Stimulated activated naive CD8-positive, alpha-beta T cell treated with anti-CD3 and anti-CD28 coated beads, Interleukin-15, Interleukin-2, amounts not matched to agents 100 ng/mL and 50 ng/mL, for 24 hours (primary cell): ENCODE results near the gene TENM4.
"Not testable (repeated sequence)": the region's sequence is repeated elsewhere in the genome, so short reads cannot be mapped to it uniquely, and the experiment has no call there.

Experiments
- H3K27ac Mint-ChIP-seq: one replicate; pipeline ENCODE4 v1.8.0; 2021; ENCODE audit warnings: mild to moderate bottlenecking, mixed read lengths
- H3K27me3 Mint-ChIP-seq: one replicate; pipeline ENCODE4 v1.8.0; 2021; ENCODE audit warnings: mixed read lengths
- H3K36me3 Mint-ChIP-seq: one replicate; pipeline ENCODE4 v1.8.0; 2021; ENCODE audit warnings: low read depth, mixed read lengths
- H3K4me1 Mint-ChIP-seq: one replicate; pipeline ENCODE4 v1.8.0; 2021; ENCODE audit warnings: low read depth, mixed read lengths
- H3K4me3 Mint-ChIP-seq: one replicate; pipeline ENCODE4 v1.8.0; 2021; ENCODE audit warnings: mild to moderate bottlenecking, mixed read lengths
- H3K9me3 Mint-ChIP-seq: one replicate; pipeline ENCODE4 v1.8.0; 2021; ENCODE audit warnings: mixed read lengths

The TENM4 gene

GRCh38 chr11:78830277-78830819 lies 610.5 kb downstream of the TENM4 start:
- Mint-ChIP-seq H3K4me3 (no peak overlapping the region), H3K9me3 (no peaks in the 10 kb centered on the region)

GRCh38 chr11:78829146-78829545 lies 611.7 kb downstream of the TENM4 start:
- no peaks in the 10 kb centered on the region for H3K4me1 Mint-ChIP-seq
- H3K27me3 Mint-ChIP-seq = peaks cover 8% of the 10 kb centered on the region
- H3K4me3 Mint-ChIP-seq = no peak overlapping the region
- H3K36me3 Mint-ChIP-seq = no peaks in the 10 kb centered on the region
- H3K9me3 Mint-ChIP-seq = no peaks in the 10 kb centered on the region
- no peak overlapping the region for H3K27ac Mint-ChIP-seq

More at GRCh38 chr11:78830277-78830819, 610.5 kb downstream of the TENM4 start:
- Mint-ChIP-seq H3K27me3 (peaks cover 11% of the 10 kb centered on the region), H3K4me1 (no peaks in the 10 kb centered on the region), H3K36me3 (no peaks in the 10 kb centered on the region), H3K27ac (no peak overlapping the region)

GRCh38 chr11:78828676-78829075 lies 612.2 kb downstream of the TENM4 start:
- H3K36me3 Mint-ChIP-seq = no peaks in the 10 kb centered on the region
- H3K9me3 Mint-ChIP-seq = no peaks in the 10 kb centered on the region
- no peak overlapping the region for H3K4me3 Mint-ChIP-seq
- no peak overlapping the region for H3K27ac Mint-ChIP-seq
- H3K4me1 Mint-ChIP-seq = no peaks in the 10 kb centered on the region
- H3K27me3 Mint-ChIP-seq = peaks cover 6% of the 10 kb centered on the region

- not testable (repeated sequence) for H3K4me3 Mint-ChIP-seq, H3K4me1 Mint-ChIP-seq, H3K36me3 Mint-ChIP-seq, H3K27me3 Mint-ChIP-seq, H3K27ac Mint-ChIP-seq, H3K9me3 Mint-ChIP-seq
Measured at GRCh38 chr11:78827291-78827690, 613.5 kb downstream of the TENM4 start.

GRCh38 chr11:78825591-78826020 lies 615.2 kb downstream of the TENM4 start:
- Mint-ChIP-seq H3K27me3 (peaks cover 6% of the 10 kb centered on the region), H3K27ac (no peak overlapping the region), H3K4me1 (no peaks in the 10 kb centered on the region), H3K36me3 (no peaks in the 10 kb centered on the region), H3K4me3 (no peak overlapping the region), H3K9me3 (no peaks in the 10 kb centered on the region)

- peaks cover 6% of the 10 kb centered on the region for H3K27me3 Mint-ChIP-seq
- H3K4me1 Mint-ChIP-seq = no peaks in the 10 kb centered on the region
- H3K36me3 Mint-ChIP-seq = no peaks in the 10 kb centered on the region
- H3K9me3 Mint-ChIP-seq = no peaks in the 10 kb centered on the region
- no peak overlapping the region for H3K27ac Mint-ChIP-seq
- H3K4me3 Mint-ChIP-seq = no peak overlapping the region
Measured at GRCh38 chr11:78823588-78823987, 617.2 kb downstream of the TENM4 start.

GRCh38 chr11:78822931-78823423 lies 617.9 kb downstream of the TENM4 start:
- no peaks in the 10 kb centered on the region for H3K36me3 Mint-ChIP-seq
- peaks cover 3% of the 10 kb centered on the region for H3K27me3 Mint-ChIP-seq
- H3K4me3 Mint-ChIP-seq = no peak overlapping the region
- no peaks in the 10 kb centered on the region for H3K9me3 Mint-ChIP-seq
- H3K27ac Mint-ChIP-seq = no peak overlapping the region
- no peaks in the 10 kb centered on the region for H3K4me1 Mint-ChIP-seq

- Mint-ChIP-seq H3K9me3 (no peaks in the 10 kb centered on the region), H3K4me3 (no peak overlapping the region), H3K27ac (no peak overlapping the region), H3K36me3 (no peaks in the 10 kb centered on the region), H3K4me1 (no peaks in the 10 kb centered on the region), H3K27me3 (no peaks in the 10 kb centered on the region)
Measured at GRCh38 chr11:78821371-78822306, 619.2 kb downstream of the TENM4 start.

- Mint-ChIP-seq H3K4me1 (no peaks in the 10 kb centered on the region), H3K36me3 (no peaks in the 10 kb centered on the region), H3K27ac (no peak overlapping the region), H3K4me3 (no peak overlapping the region), H3K9me3 (no peaks in the 10 kb centered on the region), H3K27me3 (no peaks in the 10 kb centered on the region)
Measured at GRCh38 chr11:78820741-78821140, 620.1 kb downstream of the TENM4 start.

- Mint-ChIP-seq H3K27ac (no peak overlapping the region), H3K4me3 (no peak overlapping the region), H3K4me1 (no peaks in the 10 kb centered on the region), H3K9me3 (no peaks in the 10 kb centered on the region), H3K36me3 (no peaks in the 10 kb centered on the region), H3K27me3 (peaks cover 4% of the 10 kb centered on the region)
Measured at GRCh38 chr11:78818201-78818600, 622.6 kb downstream of the TENM4 start.

GRCh38 chr11:78815831-78816230 lies 625.0 kb downstream of the TENM4 start:
- Mint-ChIP-seq H3K27ac (no peak overlapping the region), H3K27me3 (peaks cover 4% of the 10 kb centered on the region), H3K4me1 (no peaks in the 10 kb centered on the region), H3K36me3 (no peaks in the 10 kb centered on the region), H3K4me3 (no peak overlapping the region), H3K9me3 (no peaks in the 10 kb centered on the region)

- no peak overlapping the region for H3K4me3 Mint-ChIP-seq
- peaks cover 4% of the 10 kb centered on the region for H3K27me3 Mint-ChIP-seq
- no peaks in the 10 kb centered on the region for H3K4me1 Mint-ChIP-seq
- H3K9me3 Mint-ChIP-seq = no peaks in the 10 kb centered on the region
- H3K27ac Mint-ChIP-seq = no peak overlapping the region
- no peaks in the 10 kb centered on the region for H3K36me3 Mint-ChIP-seq
Measured at GRCh38 chr11:78812513-78813293, 628.1 kb downstream of the TENM4 start.

GRCh38 chr11:78810559-78811009 lies 630.2 kb downstream of the TENM4 start:
- Mint-ChIP-seq H3K36me3 (no peaks in the 10 kb centered on the region), H3K27ac (no peak overlapping the region), H3K27me3 (peaks cover 4% of the 10 kb centered on the region), H3K9me3 (no peaks in the 10 kb centered on the region), H3K4me1 (no peaks in the 10 kb centered on the region), H3K4me3 (no peak overlapping the region)

GRCh38 chr11:78809931-78810541 lies 630.8 kb downstream of the TENM4 start:
- H3K27ac Mint-ChIP-seq = no peak overlapping the region
- no peaks in the 10 kb centered on the region for H3K9me3 Mint-ChIP-seq

More at GRCh38 chr11:78809931-78810541, 630.8 kb downstream of the TENM4 start:
- Mint-ChIP-seq H3K4me3 (no peak overlapping the region), H3K4me1 (no peaks in the 10 kb centered on the region), H3K27me3 (peaks cover 4% of the 10 kb centered on the region), H3K36me3 (no peaks in the 10 kb centered on the region)
